ENCODE measurements around the gene DNAAF5.
A peak's percentile ranks its signal among the peaks of the same experiment; 100 is the strongest.

DNAAF5 gene

GRCh38 chr7:707296-708000 is 19.1 kb upstream of the DNAAF5 start:
- no peak for DNase-seq (ENCODE audit: low spot score)

DNA sequence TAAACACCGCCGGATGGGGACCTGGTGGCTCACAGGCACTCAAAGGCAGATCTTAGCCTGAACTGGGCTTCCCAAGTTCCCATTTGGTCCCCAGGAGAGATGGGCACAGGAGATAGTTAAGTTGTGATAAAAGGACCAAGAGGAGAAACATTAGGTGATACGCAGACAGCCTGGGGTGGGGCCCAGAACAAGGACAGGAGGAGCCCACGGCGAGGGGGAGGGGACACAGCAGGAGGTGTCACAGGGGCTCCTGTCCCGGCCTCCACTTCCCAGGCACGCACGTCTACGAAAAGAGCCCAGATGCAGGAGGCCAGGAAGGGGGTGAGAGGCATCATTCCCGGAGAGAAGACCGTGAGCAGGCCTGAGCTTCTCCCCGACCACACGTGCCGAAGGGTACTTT is 16.3 kb upstream of the DNAAF5 start:
- DNase-seq (ENCODE audit: low spot score), result no peak

DNA sequence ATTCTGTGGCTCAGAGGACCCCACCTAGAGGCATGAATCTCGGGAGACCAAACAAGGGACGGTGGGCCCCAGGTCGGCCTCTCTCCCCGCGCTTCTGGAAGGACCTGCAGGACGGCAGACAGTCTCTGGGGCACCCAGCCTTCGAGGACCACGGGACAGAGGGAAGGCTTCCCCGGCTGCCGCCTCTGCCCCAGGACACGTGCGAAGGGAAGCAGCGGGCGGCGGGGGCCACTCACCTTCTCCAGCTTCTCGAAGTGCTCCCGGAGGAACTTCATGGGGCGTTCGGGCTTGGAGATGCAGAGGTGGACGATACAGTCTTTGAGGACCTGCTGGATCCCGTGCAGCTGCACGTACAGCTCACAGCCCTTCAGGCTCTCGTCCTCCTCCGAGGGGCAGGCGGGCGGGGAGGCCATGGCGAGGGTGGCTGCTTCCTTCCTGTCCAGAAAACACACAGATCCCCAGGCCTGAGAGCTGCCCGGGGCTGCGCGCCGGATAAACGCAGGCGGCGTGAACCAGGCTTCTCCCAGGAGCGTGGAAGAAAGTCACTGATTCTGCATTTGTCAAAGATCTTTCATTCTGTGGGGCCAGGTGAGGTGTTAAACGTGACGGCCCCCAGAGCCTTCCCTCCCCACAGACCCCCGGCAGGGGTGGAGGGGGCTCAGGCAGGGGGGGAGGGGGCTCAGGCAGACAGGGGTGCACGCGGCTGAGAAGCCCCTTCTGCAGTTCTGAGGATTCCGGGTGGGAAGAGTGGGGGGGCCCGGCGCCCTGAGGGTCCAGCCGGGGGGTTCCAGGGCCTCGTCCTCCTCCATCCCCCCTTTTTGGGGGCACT is 15.2 kb upstream of the DNAAF5 start:
- no peak for DNase-seq (ENCODE audit: low spot score)

DNA sequence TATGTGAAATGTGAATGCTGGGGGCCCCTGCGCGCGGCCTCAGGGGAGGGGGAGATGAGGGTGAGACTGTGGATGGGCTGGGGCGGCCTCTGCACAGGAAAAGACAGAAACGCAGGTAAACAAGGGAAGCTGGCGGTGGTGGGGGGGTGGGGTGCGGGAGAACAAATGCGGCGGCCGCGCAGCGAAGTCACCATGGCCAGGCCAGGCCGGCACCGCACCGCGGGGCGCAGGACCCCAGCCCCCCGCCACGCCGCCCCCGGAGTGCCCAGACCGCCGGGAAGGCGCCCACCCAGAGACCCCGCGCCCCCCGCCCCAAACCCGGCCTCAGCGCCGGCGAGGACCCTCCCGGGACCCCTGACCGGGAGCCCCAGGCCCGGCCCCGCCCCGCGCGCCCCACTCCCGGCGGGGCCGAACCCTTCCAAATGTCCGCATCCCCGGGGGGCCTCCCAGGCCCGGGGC is 14.5 kb upstream of the DNAAF5 start:
- no peak for DNase-seq (ENCODE audit: low spot score)

- no peak for DNase-seq (ENCODE audit: low spot score)
These were observed 13.9 kb upstream of the DNAAF5 start for GRCh38 chr7:712381-713138.

- no peak for DNase-seq (ENCODE audit: low spot score)
These were observed 13.4 kb upstream of the DNAAF5 start for GRCh38 chr7:713139-713457.

GRCh38 chr7:713488-714230 is 12.8 kb upstream of the DNAAF5 start:
- no peak for DNase-seq (ENCODE audit: low spot score)

DNA sequence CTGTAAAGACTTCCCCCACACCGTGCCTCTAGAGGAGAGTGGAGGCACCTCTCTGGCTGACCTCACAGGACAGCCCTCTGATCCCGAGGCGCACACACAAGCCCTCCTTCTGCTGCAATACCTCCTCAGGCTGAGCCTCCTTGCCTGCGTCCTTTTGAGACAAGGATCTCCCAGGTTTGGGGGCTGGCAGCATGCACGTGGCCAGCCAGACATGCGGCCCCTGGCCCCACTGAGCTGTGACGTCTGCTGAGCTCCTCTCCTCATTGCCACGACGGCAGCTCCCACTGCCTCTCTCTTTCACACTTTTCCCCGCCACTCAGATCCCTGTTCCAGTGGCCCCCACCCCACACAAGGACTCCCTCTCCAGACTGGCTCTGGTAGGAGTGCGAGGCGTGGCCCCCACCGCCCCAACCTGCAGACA is 12.2 kb upstream of the DNAAF5 start:
- DNase-seq (ENCODE audit: low spot score), result no peak

GRCh38 chr7:716222-716621 is 10.3 kb upstream of the DNAAF5 start:
- DNase-seq (ENCODE audit: low spot score), result no peak

GRCh38 chr7:716636-717035 is 9.9 kb upstream of the DNAAF5 start:
- DNase-seq (ENCODE audit: low spot score), result no peak

GRCh38 chr7:721619-722248 is 4.8 kb upstream of the DNAAF5 start:
- no peak for DNase-seq (ENCODE audit: low spot score)

DNA sequence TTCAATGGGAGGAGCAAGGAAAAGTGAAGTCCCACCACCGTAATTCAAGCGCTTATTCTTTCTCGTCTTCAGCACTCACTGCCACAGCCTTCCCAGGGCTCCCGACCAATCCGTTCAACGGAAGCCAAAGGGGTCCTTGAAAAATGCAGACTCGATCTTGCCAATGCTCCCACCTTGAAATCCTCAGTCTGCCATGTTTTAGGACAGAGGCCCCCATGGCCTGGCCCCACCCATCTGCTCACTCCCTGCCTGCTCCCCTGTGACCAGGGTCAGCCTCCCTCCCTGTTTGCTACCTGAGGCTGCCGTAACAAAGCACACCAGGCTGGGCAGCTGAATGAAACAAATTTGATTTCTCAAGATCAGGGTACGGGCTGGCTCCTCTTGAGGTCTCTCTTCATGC is 3.0 kb upstream of the DNAAF5 start:
- no peak for DNase-seq (ENCODE audit: low spot score)

- no peak for DNase-seq (ENCODE audit: low spot score)
These were observed 2.2 kb upstream of the DNAAF5 start for GRCh38 chr7:724298-724697.

DNA sequence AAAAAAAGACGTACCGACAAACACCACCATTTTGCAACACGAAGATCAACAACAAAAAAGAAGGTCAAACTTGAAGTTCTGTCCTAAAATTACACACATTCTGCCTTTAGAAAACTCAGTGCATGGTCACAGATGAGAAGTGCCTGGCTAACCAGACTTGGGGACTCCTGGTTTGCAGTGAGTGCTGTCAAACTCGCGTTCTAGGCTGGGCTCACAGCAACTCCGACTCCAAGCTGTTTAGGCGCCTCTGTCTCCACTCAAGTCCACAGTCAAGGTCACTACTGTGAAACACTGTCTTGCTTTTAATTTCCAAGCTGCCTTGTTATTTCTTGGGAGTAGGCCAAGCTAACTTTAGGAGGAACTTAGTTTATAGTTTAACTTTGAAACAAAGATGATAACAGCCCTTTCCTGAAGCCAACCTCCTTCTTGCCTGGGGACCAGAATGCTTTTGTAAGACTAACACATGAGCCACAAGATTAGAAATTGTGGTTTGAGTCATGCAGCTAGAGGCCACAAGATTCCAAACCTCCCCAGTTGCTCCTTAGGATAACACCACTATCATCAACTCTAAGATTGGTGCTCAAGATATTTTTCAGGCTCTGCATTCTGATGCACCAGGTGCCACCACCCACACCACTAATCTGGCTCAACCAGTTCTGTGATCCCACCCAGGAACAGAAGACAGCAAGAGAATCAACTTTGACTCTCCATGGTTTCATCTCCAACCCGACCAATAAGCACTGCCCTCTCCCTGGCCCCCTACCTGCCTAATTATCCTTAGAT is 1.1 kb upstream of the DNAAF5 start:
- DNase-seq (ENCODE audit: low spot score), result no peak

GRCh38 chr7:726854-727103 is 280 bp downstream of the DNAAF5 start:
- DNase-seq (ENCODE audit: low spot score), result no peak

DNA sequence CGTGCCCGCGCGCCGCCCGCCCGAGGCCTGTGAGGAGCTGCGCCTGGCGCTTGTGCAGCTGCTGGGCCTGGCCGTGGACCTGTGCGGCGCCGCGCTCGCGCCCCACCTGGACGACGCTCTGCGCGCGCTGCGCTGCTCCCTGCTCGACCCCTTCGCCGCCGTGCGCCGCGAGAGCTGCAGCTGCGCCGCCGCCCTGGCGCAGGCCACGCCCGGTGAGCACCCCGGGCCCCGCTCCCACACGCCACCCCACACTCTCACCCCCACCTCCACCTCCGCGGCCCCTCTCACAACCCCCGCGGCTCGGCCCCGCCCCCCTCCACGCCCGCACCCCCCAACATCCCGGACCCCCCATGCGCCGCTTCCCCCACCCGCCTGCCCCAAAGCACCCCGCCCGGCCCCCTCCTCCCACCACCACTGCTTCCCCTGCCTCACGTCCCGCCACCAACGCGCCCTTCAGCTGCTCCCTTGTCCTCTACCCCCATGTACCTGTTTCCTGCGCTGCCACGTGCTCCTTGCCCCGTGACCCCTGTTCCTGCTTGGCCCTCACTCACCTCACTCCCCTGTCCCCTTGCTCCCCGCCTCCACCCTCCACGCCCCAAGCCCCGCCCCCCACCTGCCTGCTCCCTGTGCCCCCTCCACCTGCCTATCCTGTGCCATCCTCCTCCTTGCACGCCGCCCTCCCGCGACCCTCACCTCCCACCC is 756 bp downstream of the DNAAF5 start, which contains the start of gene PRKAR1B:
PRKAR1B (minus strand) TSS at position 178 of the 702 bp plus-strand sequence. CDS start 15,776 bp downstream, outside the sequence.
- DNase-seq (ENCODE audit: low spot score), result peak; percentile 32

- no peak for DNase-seq (ENCODE audit: low spot score)
These were observed 1.4 kb downstream of the DNAAF5 start for GRCh38 chr7:727806-728460.

DNA sequence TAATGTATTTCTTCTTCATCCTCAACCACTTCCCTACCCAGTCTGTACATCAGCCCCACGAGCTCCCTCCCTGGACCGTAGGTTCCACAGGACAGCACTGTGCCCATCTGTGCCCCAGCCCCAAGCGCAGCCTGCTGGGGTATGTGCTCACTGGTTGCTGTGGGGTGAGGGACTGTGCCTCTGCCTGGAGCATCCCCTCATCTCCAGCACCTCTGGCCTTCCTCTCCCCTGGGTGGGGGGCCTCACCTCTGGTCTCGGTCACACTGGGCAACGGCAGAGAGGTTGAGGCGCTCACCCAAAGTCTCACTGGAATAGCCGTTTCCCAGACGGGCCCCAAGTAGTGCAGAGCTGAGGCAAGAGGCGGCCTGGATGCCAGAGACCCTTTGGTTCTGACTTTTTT is 2.1 kb downstream of the DNAAF5 start:
- no peak for DNase-seq (ENCODE audit: low spot score)

DNA sequence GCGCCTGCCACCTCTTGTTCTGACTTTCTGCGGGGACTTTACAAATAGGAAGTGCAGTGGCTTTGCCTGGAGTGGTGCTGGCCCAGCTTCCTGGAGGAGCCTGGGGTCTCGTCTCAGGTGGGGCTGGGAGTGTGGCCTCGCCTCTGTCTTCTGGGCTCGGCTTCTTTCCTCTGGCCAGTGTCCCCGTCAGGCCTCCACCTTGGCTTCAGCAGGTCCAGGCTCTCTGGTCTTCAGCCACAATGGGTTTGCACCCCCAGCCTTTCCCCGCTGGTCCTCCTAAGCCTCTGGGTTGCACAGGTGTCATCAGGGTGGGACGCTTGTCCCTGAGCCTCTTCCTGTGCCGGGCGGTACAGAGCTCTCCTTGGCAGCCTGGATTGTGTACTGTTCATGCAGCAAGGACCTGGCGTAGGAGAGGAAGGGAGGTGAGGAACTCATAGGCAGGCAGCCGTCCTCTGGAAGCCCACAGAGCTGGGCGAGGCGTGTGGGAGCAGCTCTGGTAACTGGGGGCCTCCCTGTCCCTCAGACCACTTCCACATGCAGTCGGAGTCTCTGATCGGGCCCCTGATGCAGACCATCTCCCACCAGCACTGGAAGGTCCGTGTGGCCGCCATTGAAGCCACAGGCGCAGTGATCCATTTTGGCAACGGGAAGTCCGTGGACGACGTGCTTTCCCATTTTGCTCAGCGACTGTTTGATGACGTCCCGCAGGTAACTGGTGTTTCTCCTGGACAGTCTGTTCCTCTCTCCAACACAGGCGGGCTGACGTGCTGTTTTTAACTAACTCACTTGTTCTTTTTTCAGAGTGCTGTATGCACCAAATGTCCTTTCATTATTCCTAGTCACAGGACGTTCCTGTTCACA is 2.9 kb downstream of the DNAAF5 start:
- DNase-seq (ENCODE audit: low spot score), result no peak
